Type B pancreatic cell (in vitro differentiated cells): ENCODE measurements around the gene LMX1A. TPM values are rescaled to one million over a fixed set of nuclear protein-coding genes. Genes with fewer than 3 reads are reported as not detected.

ENCODE experiments used
- DNase-seq: peaks from one replicate; pipeline ENCODE4 v3.0.0; 2021; ENCODE audit warnings: mixed read lengths; ENCODE audit not compliant: unreplicated experiment; ENCODE audit errors: extremely low spot score
- H3K27ac Mint-ChIP-seq: 2 replicates; pipeline ENCODE4 v1.8.0; 2021; ENCODE audit warnings: mild to moderate bottlenecking, mixed read lengths
- H3K27me3 Mint-ChIP-seq: 2 replicates; pipeline ENCODE4 v1.8.0; 2021; ENCODE audit warnings: mixed read lengths
- H3K36me3 Mint-ChIP-seq: 2 replicates; pipeline ENCODE4 v1.8.0; 2021; ENCODE audit warnings: mixed read lengths
- H3K4me1 Mint-ChIP-seq: one replicate; pipeline ENCODE4 v1.8.0; 2021; ENCODE audit warnings: mixed read lengths; ENCODE audit not compliant: unreplicated experiment
- H3K4me3 Mint-ChIP-seq: 2 replicates; pipeline ENCODE4 v1.8.0; 2021; ENCODE audit warnings: mild to moderate bottlenecking, mixed read lengths
- H3K9me3 Mint-ChIP-seq: 2 replicates; pipeline ENCODE4 v1.8.0; 2021; ENCODE audit warnings: mixed read lengths
- total RNA-seq: library from RNA; stranded (reverse); gene quantifications from 2 replicates; pipeline ENCODE4 v1.2.1, GENCODE V29; 2021; ENCODE audit warnings: low replicate concordance
- TF ChIP-seq, protein P1 (sequence below): fragments of 200-600 bp; sonication (generic); conservative IDR thresholded peaks from 2 replicates; pipeline ENCODE4 v1.5.0; 2021; ENCODE audit warnings: antibody characterized with exemption, mild to moderate bottlenecking

The LMX1A gene
- total RNA-seq, 1 donor from 2014 or later: 34.4 TPM

DNA sequence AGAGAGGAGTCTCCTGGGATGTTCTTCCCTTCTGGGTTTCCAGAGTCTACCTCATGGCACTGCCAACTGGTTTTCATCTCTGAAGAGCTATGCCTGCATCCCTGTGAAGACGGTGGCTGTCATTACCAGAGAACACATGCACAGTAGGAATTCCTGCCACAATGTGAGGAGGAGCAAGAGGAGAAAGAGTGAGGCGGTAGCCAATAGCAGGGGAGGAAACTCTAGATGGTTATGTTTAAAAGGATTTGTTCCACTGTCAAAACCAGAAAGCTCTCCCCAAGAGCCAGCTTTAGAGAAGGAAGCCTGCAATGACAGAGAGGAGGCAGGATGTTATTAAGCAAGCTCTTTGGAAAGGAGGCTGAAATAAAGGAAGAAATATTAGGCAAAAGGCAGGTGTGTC is 12.3 kb downstream of the LMX1A start:
- Mint-ChIP-seq H3K36me3 (no peaks in the 10 kb centered on the region), H3K4me1 (peaks cover 5% of the 10 kb centered on the region), H3K27ac (no peak overlapping the region), H3K9me3 (no peaks in the 10 kb centered on the region), H3K4me3 (no peak overlapping the region), H3K27me3 (peaks cover 81% of the 10 kb centered on the region)
- TF ChIP-seq, protein P1, sequence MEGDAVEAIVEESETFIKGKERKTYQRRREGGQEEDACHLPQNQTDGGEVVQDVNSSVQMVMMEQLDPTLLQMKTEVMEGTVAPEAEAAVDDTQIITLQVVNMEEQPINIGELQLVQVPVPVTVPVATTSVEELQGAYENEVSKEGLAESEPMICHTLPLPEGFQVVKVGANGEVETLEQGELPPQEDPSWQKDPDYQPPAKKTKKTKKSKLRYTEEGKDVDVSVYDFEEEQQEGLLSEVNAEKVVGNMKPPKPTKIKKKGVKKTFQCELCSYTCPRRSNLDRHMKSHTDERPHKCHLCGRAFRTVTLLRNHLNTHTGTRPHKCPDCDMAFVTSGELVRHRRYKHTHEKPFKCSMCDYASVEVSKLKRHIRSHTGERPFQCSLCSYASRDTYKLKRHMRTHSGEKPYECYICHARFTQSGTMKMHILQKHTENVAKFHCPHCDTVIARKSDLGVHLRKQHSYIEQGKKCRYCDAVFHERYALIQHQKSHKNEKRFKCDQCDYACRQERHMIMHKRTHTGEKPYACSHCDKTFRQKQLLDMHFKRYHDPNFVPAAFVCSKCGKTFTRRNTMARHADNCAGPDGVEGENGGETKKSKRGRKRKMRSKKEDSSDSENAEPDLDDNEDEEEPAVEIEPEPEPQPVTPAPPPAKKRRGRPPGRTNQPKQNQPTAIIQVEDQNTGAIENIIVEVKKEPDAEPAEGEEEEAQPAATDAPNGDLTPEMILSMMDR: no peak
- no peak for DNase-seq

DNA sequence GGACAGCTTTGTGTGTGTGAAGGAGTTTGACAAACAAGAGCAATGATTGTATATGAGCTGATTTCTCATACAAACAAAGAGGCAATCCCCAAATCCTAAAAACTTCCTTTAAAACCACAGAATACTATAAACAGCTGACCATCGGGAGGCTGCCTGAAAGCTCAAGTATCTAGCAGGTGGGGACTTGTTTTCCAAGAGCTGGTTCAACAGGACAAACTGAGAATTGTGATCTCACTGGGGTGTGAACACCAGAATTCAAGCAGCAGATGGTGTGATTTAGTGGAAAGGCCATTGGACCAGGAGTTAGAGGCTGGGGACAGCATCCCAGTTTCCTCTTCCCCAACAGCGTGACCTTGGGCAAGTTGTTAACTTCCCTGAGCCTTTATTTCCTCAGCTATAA is 13.9 kb downstream of the LMX1A start:
- DNase-seq: no peak
- no peaks in the 10 kb centered on the region for H3K9me3 Mint-ChIP-seq
- no peaks in the 10 kb centered on the region for H3K36me3 Mint-ChIP-seq
- H3K4me3 Mint-ChIP-seq: no peak overlapping the region
- H3K27ac Mint-ChIP-seq: no peak overlapping the region
- TF ChIP-seq, protein P1: no peak
- H3K4me1 Mint-ChIP-seq: peaks cover 5% of the 10 kb centered on the region
- peaks cover 68% of the 10 kb centered on the region for H3K27me3 Mint-ChIP-seq

DNA sequence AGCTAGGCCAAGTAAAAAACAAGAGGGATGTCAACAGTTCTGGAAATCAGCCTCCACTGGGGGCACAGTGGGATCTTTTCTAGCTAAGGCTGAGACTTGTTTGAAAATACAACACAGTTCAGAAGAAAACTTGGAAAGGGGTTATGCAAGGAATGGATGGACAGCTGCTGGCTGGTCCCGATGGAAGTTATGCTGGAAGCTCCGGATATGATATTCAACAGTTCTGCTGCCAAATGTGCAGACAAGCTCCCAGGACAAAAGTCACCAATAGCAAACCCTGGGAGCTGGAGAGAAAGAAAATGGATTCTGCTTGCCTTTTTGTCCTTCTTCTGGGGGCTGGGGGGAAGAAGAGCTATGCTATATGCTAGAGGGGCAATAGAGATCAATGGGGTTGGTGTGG is 14.3 kb downstream of the LMX1A start:
- Mint-ChIP-seq H3K27ac (no peak overlapping the region), H3K4me3 (no peak overlapping the region), H3K27me3 (peaks cover 64% of the 10 kb centered on the region), H3K4me1 (peaks cover 5% of the 10 kb centered on the region), H3K36me3 (no peaks in the 10 kb centered on the region), H3K9me3 (no peaks in the 10 kb centered on the region)
- TF ChIP-seq, protein P1: no peak
- no peak for DNase-seq

DNA sequence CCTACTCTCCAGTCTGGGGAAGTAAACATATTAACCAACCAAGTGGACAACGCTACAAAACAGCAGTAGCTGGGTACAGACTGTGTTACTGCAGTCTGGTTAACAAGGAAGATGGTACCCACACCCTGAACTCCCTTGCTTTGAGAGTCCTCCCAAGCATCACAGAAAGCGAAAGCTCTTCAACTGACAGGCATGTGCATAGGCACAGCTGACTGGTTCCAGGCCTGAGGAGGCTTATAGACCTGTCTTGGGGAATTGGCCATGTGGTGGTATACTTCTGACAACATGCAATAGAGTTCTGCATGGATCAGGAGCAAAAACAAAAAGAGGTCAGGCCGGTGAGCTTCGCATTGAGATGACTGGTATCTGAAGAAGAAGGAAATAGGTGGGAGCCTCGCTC is 17.4 kb downstream of the LMX1A start:
- Mint-ChIP-seq H3K27me3 (peaks cover 40% of the 10 kb centered on the region), H3K27ac (no peak overlapping the region), H3K4me1 (no peaks in the 10 kb centered on the region), H3K9me3 (no peaks in the 10 kb centered on the region), H3K4me3 (no peak overlapping the region), H3K36me3 (no peaks in the 10 kb centered on the region)
- no peak for DNase-seq
- TF ChIP-seq, protein P1: no peak

DNA sequence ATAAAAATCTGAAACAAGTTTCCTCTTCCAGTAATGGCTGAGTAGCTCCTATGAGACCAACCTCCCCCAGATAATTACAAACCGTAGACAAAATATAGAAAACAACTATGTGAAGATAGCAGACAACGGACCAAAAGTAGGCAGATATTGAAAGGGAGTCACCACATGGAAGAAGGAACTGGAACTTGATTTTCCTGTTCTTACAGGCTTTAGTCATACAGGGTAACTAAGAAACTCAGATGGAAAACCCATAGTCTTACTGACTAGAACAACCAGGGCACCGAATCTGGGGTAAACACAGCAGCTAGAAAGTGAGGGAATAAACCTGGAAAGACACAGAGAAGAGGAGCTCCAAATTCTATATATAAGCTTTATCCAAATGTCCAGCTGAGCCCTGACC is 26.0 kb downstream of the LMX1A start:
- peaks cover 14% of the 10 kb centered on the region for H3K27me3 Mint-ChIP-seq
- H3K36me3 Mint-ChIP-seq: no peaks in the 10 kb centered on the region
- no peak for DNase-seq
- H3K9me3 Mint-ChIP-seq: no peaks in the 10 kb centered on the region
- no peak overlapping the region for H3K27ac Mint-ChIP-seq
- peaks cover 29% of the 10 kb centered on the region for H3K4me1 Mint-ChIP-seq
- no peak overlapping the region for H3K4me3 Mint-ChIP-seq
- TF ChIP-seq, protein P1: no peak

DNA sequence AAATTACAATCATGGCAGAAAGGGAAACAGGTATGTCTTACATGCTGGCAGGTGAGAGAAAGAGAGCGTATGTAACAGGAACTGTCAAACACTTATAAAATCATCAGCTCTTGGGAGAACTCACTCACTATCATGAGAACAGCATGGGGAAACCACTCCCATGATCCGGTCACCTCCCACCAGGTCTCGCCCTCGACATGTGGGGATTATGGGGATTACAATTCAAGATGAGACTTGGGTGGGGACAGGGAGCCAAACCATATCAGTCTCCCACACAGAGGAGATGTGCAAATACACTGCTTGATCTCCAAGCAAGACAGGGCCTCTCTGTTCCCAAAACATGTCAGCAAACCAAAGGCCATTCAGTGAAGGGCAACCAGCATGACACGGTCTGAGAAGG is 27.4 kb downstream of the LMX1A start:
- peaks cover 20% of the 10 kb centered on the region for H3K27me3 Mint-ChIP-seq
- TF ChIP-seq, protein P1: no peak

More for the DNA sequence above, 27.4 kb downstream of the LMX1A start:
- Mint-ChIP-seq H3K4me3 (no peak overlapping the region), H3K36me3 (no peaks in the 10 kb centered on the region), H3K4me1 (peaks cover 34% of the 10 kb centered on the region), H3K27ac (no peak overlapping the region), H3K9me3 (no peaks in the 10 kb centered on the region)
- no peak for DNase-seq
